Fibroblast of skin of right biceps (primary cell): ENCODE data around the gene CSRP1.
"Not testable (repeated sequence)": the region's sequence is repeated elsewhere in the genome, so short reads cannot be mapped to it uniquely, and the experiment has no call there.

Source experiments
- DNase-seq: peaks from one replicate; pipeline ENCODE4 v3.0.0-alpha.2; 2013

Gene CSRP1

GRCh38 chr1:201506557-201507359 lies at the start of gene CSRP1:
Gene CSRP1, minus strand, starts transcription at chr1:201507123. Its CDS starts 10,820 bp downstream, at chr1:201496303.
- DNase-seq: peak; percentile 90

GRCh38 chr1:201555593-201555945 lies 48.6 kb upstream of the CSRP1 start:
- no peak for DNase-seq

- DNase-seq: no peak
These were observed 48.1 kb upstream of the CSRP1 start for GRCh38 chr1:201554789-201555592.

- no peak for DNase-seq
These were observed 47.3 kb upstream of the CSRP1 start for GRCh38 chr1:201554190-201554600.

- peak; percentile 51 for DNase-seq
These were observed 46.7 kb upstream of the CSRP1 start for GRCh38 chr1:201553496-201554189.

GRCh38 chr1:201552941-201553351 lies 46.0 kb upstream of the CSRP1 start:
- peak; percentile 84 for DNase-seq

- peak; percentile 87 for DNase-seq
These were observed 45.2 kb upstream of the CSRP1 start for GRCh38 chr1:201551877-201552731.

GRCh38 chr1:201551096-201551495 lies 44.2 kb upstream of the CSRP1 start:
- DNase-seq: no peak

- not testable (repeated sequence) for DNase-seq
These were observed 42.6 kb upstream of the CSRP1 start for GRCh38 chr1:201549522-201549921.

GRCh38 chr1:201545851-201546492 lies 39.0 kb upstream of the CSRP1 start:
- DNase-seq: no peak

GRCh38 chr1:201544710-201545109 lies 37.8 kb upstream of the CSRP1 start:
- no peak for DNase-seq

- DNase-seq: no peak
These were observed 37.1 kb upstream of the CSRP1 start for GRCh38 chr1:201543871-201544642.

- DNase-seq: peak; percentile 88
These were observed 35.5 kb upstream of the CSRP1 start for GRCh38 chr1:201542309-201543035.

- no peak for DNase-seq
These were observed 34.2 kb upstream of the CSRP1 start for GRCh38 chr1:201540846-201541735.

- DNase-seq: peak; percentile 86
These were observed 32.9 kb upstream of the CSRP1 start for GRCh38 chr1:201539561-201540431.

GRCh38 chr1:201538612-201539551 lies 32.0 kb upstream of the CSRP1 start, which contains the start of gene NAV1:
Gene NAV1, plus strand, starts transcription at chr1:201539127. Its CDS starts 83,758 bp downstream, at chr1:201622885.
- peak; percentile 95 for DNase-seq
